Right lobe of liver (tissue), 4 donors: Measurements from ENCODE around the gene HOXB3.

ENCODE experiments used
- POLR2A ChIP-seq: fragments of 450-650 bp; IDR thresholded peaks from one replicate; pipeline ENCODE4 v1.6.1; 2017; ENCODE audit warnings: antibody characterized with exemption, mild to moderate bottlenecking
- TF ChIP-seq, protein P1 (sequence below), 4 donors: fragments of 200-600 bp in 3 of 4; fragments of 450-650 bp in 1 of 4; IDR thresholded peaks; one replicate each; pipeline versions ENCODE4 v1.5.1 to v1.8.0; 2016 to 2022; ENCODE audit warnings: antibody characterized with exemption in 4 of 4, mild to moderate bottlenecking in 2 of 4
- donor health status: DM: no; HTN: no; CAD: no.
- donor health status: DM: no; HTN: no; CAD: no.
- donor health status: DM: no; HTN: yes; CAD: no.

GRCh38 chr17:48586355-48587258 is 3.4 kb downstream of the HOXB3 start:
- TF ChIP-seq, protein P1, sequence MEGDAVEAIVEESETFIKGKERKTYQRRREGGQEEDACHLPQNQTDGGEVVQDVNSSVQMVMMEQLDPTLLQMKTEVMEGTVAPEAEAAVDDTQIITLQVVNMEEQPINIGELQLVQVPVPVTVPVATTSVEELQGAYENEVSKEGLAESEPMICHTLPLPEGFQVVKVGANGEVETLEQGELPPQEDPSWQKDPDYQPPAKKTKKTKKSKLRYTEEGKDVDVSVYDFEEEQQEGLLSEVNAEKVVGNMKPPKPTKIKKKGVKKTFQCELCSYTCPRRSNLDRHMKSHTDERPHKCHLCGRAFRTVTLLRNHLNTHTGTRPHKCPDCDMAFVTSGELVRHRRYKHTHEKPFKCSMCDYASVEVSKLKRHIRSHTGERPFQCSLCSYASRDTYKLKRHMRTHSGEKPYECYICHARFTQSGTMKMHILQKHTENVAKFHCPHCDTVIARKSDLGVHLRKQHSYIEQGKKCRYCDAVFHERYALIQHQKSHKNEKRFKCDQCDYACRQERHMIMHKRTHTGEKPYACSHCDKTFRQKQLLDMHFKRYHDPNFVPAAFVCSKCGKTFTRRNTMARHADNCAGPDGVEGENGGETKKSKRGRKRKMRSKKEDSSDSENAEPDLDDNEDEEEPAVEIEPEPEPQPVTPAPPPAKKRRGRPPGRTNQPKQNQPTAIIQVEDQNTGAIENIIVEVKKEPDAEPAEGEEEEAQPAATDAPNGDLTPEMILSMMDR (IDR thresholded peaks at IDR 0.05): no peak
- TF ChIP-seq POLR2A: no peak
